MM.1S (cell line): ENCODE data around the gene COQ8B.

Source experiments
- DNase-seq: peaks from one replicate; pipeline ENCODE4 v3.0.0-alpha.2; 2015
- H2AFZ ChIP-seq: fragments of 300-600 bp; sonication (generic); 2 replicates; pipeline ENCODE4 v1.6.0; 2016; ENCODE audit warnings: antibody characterized with exemption, low read length
- H3F3A ChIP-seq: fragments of 300-600 bp; sonication (generic); 2 replicates; pipeline ENCODE4 v1.6.1; 2016; ENCODE audit warnings: mild to moderate bottlenecking, antibody characterized with exemption, low read length, moderate library complexity, mixed read lengths; ENCODE audit not compliant: insufficient read depth
- H3K27ac ChIP-seq: fragments of 300-600 bp; sonication (generic); 2 replicates; pipeline ENCODE4 v1.5.1; 2016; ENCODE audit warnings: mild to moderate bottlenecking, low read length
- H3K27me3 ChIP-seq: fragments of 300-600 bp; sonication (generic); replicated peaks from 2 replicates; pipeline ENCODE4 v1.6.0; 2016; ENCODE audit warnings: low read length; ENCODE audit not compliant: insufficient read depth
- H3K36me3 ChIP-seq: fragments of 300-600 bp; sonication (generic); replicated peaks from 2 replicates; pipeline ENCODE4 v1.6.1; 2016; ENCODE audit warnings: mild to moderate bottlenecking, low read length, mixed read lengths; ENCODE audit not compliant: insufficient read depth
- H3K4me1 ChIP-seq: fragments of 300-600 bp; sonication (generic); 2 replicates; pipeline ENCODE4 v1.6.1; 2016; ENCODE audit warnings: low read length, mixed read lengths
- H3K4me2 ChIP-seq: fragments of 300-600 bp; sonication (generic); 2 replicates; pipeline ENCODE4 v1.6.0; 2016; ENCODE audit warnings: low read depth, low read length
- H3K4me3 ChIP-seq: fragments of 300-600 bp; sonication (generic); 2 replicates; pipeline ENCODE4 v1.5.1; 2016; ENCODE audit warnings: low read length, mixed read lengths
- H3K79me2 ChIP-seq: fragments of 300-600 bp; sonication (generic); 2 replicates; pipeline ENCODE4 v1.6.1; 2016; ENCODE audit warnings: mixed run types, low read length, mixed read lengths
- H3K9ac ChIP-seq: fragments of 300-600 bp; sonication (generic); 2 replicates; pipeline ENCODE4 v1.6.1; 2016; ENCODE audit warnings: low read length, mixed read lengths
- H3K9me2 ChIP-seq: fragments of 300-600 bp; sonication (generic); replicated peaks from 2 replicates; pipeline ENCODE4 v1.6.1; 2016; ENCODE audit warnings: mild to moderate bottlenecking, low read length, mixed read lengths; ENCODE audit not compliant: insufficient read depth
- H3K9me3 ChIP-seq: fragments of 300-600 bp; sonication (generic); replicated peaks from 2 replicates; pipeline ENCODE4 v1.6.1; 2016; ENCODE audit warnings: mild to moderate bottlenecking, low read length, mixed read lengths; ENCODE audit not compliant: insufficient read depth
- H4K20me1 ChIP-seq: fragments of 300-600 bp; sonication (generic); 2 replicates; pipeline ENCODE4 v1.6.1; 2016; ENCODE audit warnings: mild to moderate bottlenecking, low read length, moderate library complexity, mixed read lengths; ENCODE audit not compliant: insufficient read depth
- CTCF ChIP-seq: fragments of 300-600 bp; sonication (generic); IDR thresholded peaks from 2 replicates; pipeline ENCODE4 v1.5.1; 2016; ENCODE audit warnings: antibody characterized with exemption, low read length, mixed read lengths
- EZH2 ChIP-seq: fragments of 300-600 bp; sonication (generic); optimal IDR thresholded peaks from 2 replicates; pipeline ENCODE3; 2017; ENCODE audit warnings: low read depth, mild to moderate bottlenecking, antibody characterized with exemption, low read length, mixed read lengths
- EZH2phosphoT487 ChIP-seq: fragments of 300-600 bp; sonication (generic); IDR thresholded peaks from 2 replicates; pipeline ENCODE4 v1.6.1; 2018; ENCODE audit warnings: antibody characterized with exemption, low read length

The COQ8B gene

GRCh38 chr19:40719414-40719894, 2.8 kb upstream of the COQ8B start:
- H3K36me3 ChIP-seq, result no peaks in the 10 kb centered on the region
- H4K20me1 ChIP-seq, result no peaks in the 10 kb centered on the region
- no peak overlapping the region for H3K9ac ChIP-seq
- H3K27me3 ChIP-seq, result no peaks in the 10 kb centered on the region
- DNase-seq, result no peak
- no peak overlapping the region for H3K4me3 ChIP-seq
- H3K27ac ChIP-seq, result no peak overlapping the region
- no peaks in the 10 kb centered on the region for H3K9me2 ChIP-seq
- peaks cover 34% of the 10 kb centered on the region for H3K4me1 ChIP-seq
- TF ChIP-seq CTCF, result no peak
- TF ChIP-seq EZH2phosphoT487, result no peak
- TF ChIP-seq EZH2, result no peak
- H3K4me2 ChIP-seq, result peak overlapping the region; percentile 100; the same call in 1 of the 2 replicates
- no peaks in the 10 kb centered on the region for H3K9me3 ChIP-seq
- no peak overlapping the region for H2AFZ ChIP-seq
- H3K79me2 ChIP-seq, result peaks cover 22% of the 10 kb centered on the region
- peaks cover 4% of the 10 kb centered on the region; the same call in 1 of the 2 replicates for H3F3A ChIP-seq

GRCh38 chr19:40718774-40719391, 2.2 kb upstream of the COQ8B start:
- H3K27me3 ChIP-seq, result no peaks in the 10 kb centered on the region
- H3K9ac ChIP-seq, result no peak overlapping the region
- peak overlapping the region; percentile 100 for H3K4me2 ChIP-seq
- peaks cover 37% of the 10 kb centered on the region for H3K4me1 ChIP-seq
- peak overlapping the region; percentile 36; the same call in 1 of the 2 replicates for H3K4me3 ChIP-seq
- H3K79me2 ChIP-seq, result peaks cover 24% of the 10 kb centered on the region
- H3K27ac ChIP-seq, result no peak overlapping the region
- H3F3A ChIP-seq, result peaks cover 4% of the 10 kb centered on the region; the same call in 1 of the 2 replicates
- no peaks in the 10 kb centered on the region for H3K9me3 ChIP-seq
- H3K36me3 ChIP-seq, result no peaks in the 10 kb centered on the region
- H4K20me1 ChIP-seq, result no peaks in the 10 kb centered on the region
- H2AFZ ChIP-seq, result peak overlapping the region; percentile 62
- no peak for DNase-seq
- no peak for TF ChIP-seq EZH2
- no peak for TF ChIP-seq EZH2phosphoT487
- TF ChIP-seq CTCF, result no peak
- H3K9me2 ChIP-seq, result no peaks in the 10 kb centered on the region

GRCh38 chr19:40717880-40718773, 1.4 kb upstream of the COQ8B start:
- peak overlapping the region; percentile 86; the same call in 1 of the 2 replicates for H3K9ac ChIP-seq
- no peak overlapping the region for H3K27ac ChIP-seq
- no peaks in the 10 kb centered on the region for H3K9me3 ChIP-seq
- peaks cover 24% of the 10 kb centered on the region for H3K79me2 ChIP-seq
- H3K36me3 ChIP-seq, result no peaks in the 10 kb centered on the region
- peaks cover 4% of the 10 kb centered on the region; the same call in 1 of the 2 replicates for H3F3A ChIP-seq
- no peak overlapping the region; the same call in 1 of the 2 replicates for H2AFZ ChIP-seq
- no peaks in the 10 kb centered on the region for H3K27me3 ChIP-seq
- H3K9me2 ChIP-seq, result no peaks in the 10 kb centered on the region
- no peak for DNase-seq
- H3K4me2 ChIP-seq, result peak overlapping the region; percentile 100
- TF ChIP-seq EZH2 (no peak), EZH2phosphoT487 (no peak), CTCF (no peak)
- H3K4me1 ChIP-seq, result peaks cover 37% of the 10 kb centered on the region
- H4K20me1 ChIP-seq, result no peaks in the 10 kb centered on the region
- peak overlapping the region; percentile 85 for H3K4me3 ChIP-seq
